Liver (tissue), 3 donors: ENCODE data around the gene CHST12.

Experiments used
- ATF3 ChIP-seq: IDR thresholded peaks from 2 replicates; pipeline ENCODE4 v1.6.1; 2016; ENCODE audit warnings: antibody characterized with exemption
- EGR1 ChIP-seq, 2 donors: IDR thresholded peaks; 2 replicates each; pipeline ENCODE4 v1.6.1; 2016 to 2018; ENCODE audit warnings: antibody characterized with exemption in 2 of 2, low read depth in 2 of 2
- FOXA1 ChIP-seq: IDR thresholded peaks from 2 replicates; pipeline ENCODE4 v1.6.1; 2016; ENCODE audit warnings: antibody characterized with exemption
- GABPA ChIP-seq, 2 donors: IDR thresholded peaks in 1 of 2; conservative IDR thresholded peaks in 1 of 2; 2 replicates each; pipeline ENCODE4 v1.6.1; 2016; ENCODE audit warnings: antibody characterized with exemption in 2 of 2, mild to moderate bottlenecking in 1 of 2, moderate library complexity in 1 of 2
- JUND ChIP-seq, 2 donors: IDR thresholded peaks; 2 replicates each; pipeline ENCODE4 v1.6.1; 2016; ENCODE audit warnings: antibody characterized with exemption in 2 of 2
- RAD21 ChIP-seq, 2 donors: IDR thresholded peaks; 2 replicates each; pipeline ENCODE4 v1.6.1; 2016; ENCODE audit warnings: antibody characterized with exemption in 2 of 2, mild to moderate bottlenecking in 2 of 2
- REST ChIP-seq: IDR thresholded peaks from 2 replicates; pipeline ENCODE4 v1.6.1; 2016; ENCODE audit warnings: antibody characterized with exemption, mild to moderate bottlenecking
- RXRA ChIP-seq, 2 donors: IDR thresholded peaks; 2 replicates each; pipeline ENCODE4 v1.6.1; 2017 to 2018; ENCODE audit warnings: antibody characterized with exemption in 2 of 2, mild to moderate bottlenecking in 1 of 2
- SP1 ChIP-seq: IDR thresholded peaks from 2 replicates; pipeline ENCODE4 v1.6.1; 2018; ENCODE audit warnings: antibody characterized with exemption, mild to moderate bottlenecking
- TAF1 ChIP-seq: conservative IDR thresholded peaks from 2 replicates; pipeline ENCODE4 v1.6.1; 2016; ENCODE audit warnings: antibody characterized with exemption, mild to moderate bottlenecking
- YY1 ChIP-seq: IDR thresholded peaks from 2 replicates; pipeline ENCODE4 v1.6.1; 2016; ENCODE audit warnings: antibody characterized with exemption, mild to moderate bottlenecking
- ZBTB33 ChIP-seq: IDR thresholded peaks from 2 replicates; pipeline ENCODE4 v1.6.1; 2016; ENCODE audit warnings: antibody characterized with exemption
- TF ChIP-seq, protein P1 (sequence below): IDR thresholded peaks from 2 replicates; pipeline ENCODE4 v1.6.1; 2016; ENCODE audit warnings: antibody characterized with exemption
- TF ChIP-seq, protein P2 (sequence below): fragments of 150-350 bp; IDR thresholded peaks from 2 replicates; pipeline ENCODE4 v1.5.1; 2017; ENCODE audit warnings: improper control_type of control experiment, low read depth, low read length; ENCODE audit not compliant: missing input control
- donor health status: healthy.
- donor health status: healthy.

DNA sequence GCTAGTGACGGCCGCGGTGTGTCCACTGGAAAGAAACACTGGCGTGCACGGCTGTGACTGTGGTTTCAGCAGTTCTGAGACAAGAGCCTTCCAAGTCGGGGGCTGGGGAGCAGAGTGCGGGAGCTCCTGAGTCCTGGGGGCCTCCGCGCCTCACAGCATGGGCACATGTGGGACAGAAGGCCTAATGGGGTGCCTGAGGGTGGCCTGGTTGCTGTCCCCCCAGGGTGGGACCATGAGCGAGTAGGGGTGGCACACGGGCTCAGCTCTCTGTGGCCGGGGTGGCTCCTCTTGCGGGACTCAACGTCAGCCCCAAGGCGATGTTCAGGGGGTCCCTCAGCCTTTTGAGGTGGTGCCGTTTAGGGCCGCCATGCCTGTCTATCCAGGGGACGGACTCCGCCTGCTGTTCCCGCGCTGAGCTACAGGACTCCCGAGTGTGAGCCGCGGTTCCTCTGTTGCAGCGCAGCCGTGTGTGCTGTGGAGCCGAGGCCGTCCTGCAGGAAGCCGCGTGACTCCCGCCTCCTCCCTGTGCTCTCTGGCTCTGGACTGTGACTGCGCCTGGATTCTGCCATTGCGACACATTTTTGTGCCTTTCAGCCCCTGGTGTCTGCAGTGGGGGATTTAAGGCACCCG, 23.5 kb upstream of the CHST12 start:
- TF ChIP-seq REST (no peak), YY1 (no peak), TAF1 (no peak), JUND (IDR thresholded peaks at IDR 0.05) (no peak), RAD21 (IDR thresholded peaks at IDR 0.05) (no peak), ATF3 (no peak), SP1 (no peak), EGR1 (IDR thresholded peaks at IDR 0.05; ENCODE audit: low read depth in 2 of 2) (no peak), ZBTB33 (no peak), GABPA (IDR thresholded peaks at IDR 0.05 in 1 of 2, conservative IDR thresholded peaks at IDR 0.05 in 1 of 2) (no peak), RXRA (IDR thresholded peaks at IDR 0.05) (no peak), FOXA1 (no peak)
- TF ChIP-seq, protein P1, sequence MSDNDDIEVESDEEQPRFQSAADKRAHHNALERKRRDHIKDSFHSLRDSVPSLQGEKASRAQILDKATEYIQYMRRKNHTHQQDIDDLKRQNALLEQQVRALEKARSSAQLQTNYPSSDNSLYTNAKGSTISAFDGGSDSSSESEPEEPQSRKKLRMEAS = no peak
- TF ChIP-seq, protein P2, sequence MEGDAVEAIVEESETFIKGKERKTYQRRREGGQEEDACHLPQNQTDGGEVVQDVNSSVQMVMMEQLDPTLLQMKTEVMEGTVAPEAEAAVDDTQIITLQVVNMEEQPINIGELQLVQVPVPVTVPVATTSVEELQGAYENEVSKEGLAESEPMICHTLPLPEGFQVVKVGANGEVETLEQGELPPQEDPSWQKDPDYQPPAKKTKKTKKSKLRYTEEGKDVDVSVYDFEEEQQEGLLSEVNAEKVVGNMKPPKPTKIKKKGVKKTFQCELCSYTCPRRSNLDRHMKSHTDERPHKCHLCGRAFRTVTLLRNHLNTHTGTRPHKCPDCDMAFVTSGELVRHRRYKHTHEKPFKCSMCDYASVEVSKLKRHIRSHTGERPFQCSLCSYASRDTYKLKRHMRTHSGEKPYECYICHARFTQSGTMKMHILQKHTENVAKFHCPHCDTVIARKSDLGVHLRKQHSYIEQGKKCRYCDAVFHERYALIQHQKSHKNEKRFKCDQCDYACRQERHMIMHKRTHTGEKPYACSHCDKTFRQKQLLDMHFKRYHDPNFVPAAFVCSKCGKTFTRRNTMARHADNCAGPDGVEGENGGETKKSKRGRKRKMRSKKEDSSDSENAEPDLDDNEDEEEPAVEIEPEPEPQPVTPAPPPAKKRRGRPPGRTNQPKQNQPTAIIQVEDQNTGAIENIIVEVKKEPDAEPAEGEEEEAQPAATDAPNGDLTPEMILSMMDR = no peak
